NCI-H2227 (cell line): ENCODE results near the gene C6orf141.

ENCODE experiments used
- DNase-seq: peaks from one replicate; lab custom pipeline; 2025; ENCODE audit not compliant: unreplicated experiment; lab: John Stamatoyannopoulos, UW

C6orf141 gene

GRCh38 chr6:49550492-49551077 lies at the start of gene C6orf141:
TSS of gene C6orf141 (plus strand) at chr6:49550668. CDS start at chr6:49550793, 125 bp downstream.
- peak; percentile 25 for DNase-seq

GRCh38 chr6:49504666-49505065 lies 45.8 kb upstream of the C6orf141 start:
- DNase-seq: no peak

GRCh38 chr6:49506569-49507111 lies 43.8 kb upstream of the C6orf141 start:
- no peak for DNase-seq

GRCh38 chr6:49509342-49509741 lies 41.1 kb upstream of the C6orf141 start:
- no peak for DNase-seq

GRCh38 chr6:49513153-49513989 lies 37.1 kb upstream of the C6orf141 start:
- DNase-seq: no peak

GRCh38 chr6:49514571-49515484 lies 35.6 kb upstream of the C6orf141 start:
- no peak for DNase-seq

- DNase-seq: no peak
Measured at GRCh38 chr6:49515485-49516146, 34.9 kb upstream of the C6orf141 start.

GRCh38 chr6:49516147-49516505 lies 34.3 kb upstream of the C6orf141 start:
- no peak for DNase-seq

- no peak for DNase-seq
Measured at GRCh38 chr6:49517919-49518318, 32.5 kb upstream of the C6orf141 start.

- no peak for DNase-seq
Measured at GRCh38 chr6:49519660-49520059, 30.8 kb upstream of the C6orf141 start.

- no peak for DNase-seq
Measured at GRCh38 chr6:49522710-49523593, 27.5 kb upstream of the C6orf141 start.

GRCh38 chr6:49523901-49524300 lies 26.6 kb upstream of the C6orf141 start:
- no peak for DNase-seq

- DNase-seq: no peak
Measured at GRCh38 chr6:49524541-49524940, 25.9 kb upstream of the C6orf141 start.

- DNase-seq: no peak
Measured at GRCh38 chr6:49526598-49526997, 23.9 kb upstream of the C6orf141 start.

GRCh38 chr6:49527320-49527719 lies 23.1 kb upstream of the C6orf141 start:
- DNase-seq: no peak

GRCh38 chr6:49528571-49528970 lies 21.9 kb upstream of the C6orf141 start:
- no peak for DNase-seq

- DNase-seq: no peak
Measured at GRCh38 chr6:49530141-49530776, 20.2 kb upstream of the C6orf141 start.

- DNase-seq: peak; percentile 53
Measured at GRCh38 chr6:49531774-49532569, 18.5 kb upstream of the C6orf141 start.
